PC-3 (cell line): ENCODE results near the gene RXRA. TPM values are rescaled to one million over a fixed set of nuclear protein-coding genes. Genes with fewer than 3 reads are reported as not detected.
A peak's percentile ranks its signal among the peaks of the same experiment; 100 is the strongest.

ENCODE experiments used
- ATAC-seq: fragments of 200-7000 bp; cut with Tn5 transposase; 2 replicates; pipeline ENCODE4 v1.9.1; 2020; ENCODE audit warnings: mild to moderate bottlenecking, moderate library complexity
- BruUV-seq: library from RNA; stranded (reverse); fragments of 400-500 nt; replicated peaks from 2 replicates; lab custom pipeline; 2021; lab: Mats Ljungman, UMichigan
- CTCF ChIA-PET: fragments of 300-600 bp; sonication (Branson Sonifier 250); formaldehyde crosslinking; loops from one replicate; lab custom pipeline; 2022; ENCODE audit warnings: antibody characterized with exemption; lab: Charles Lee
- POLR2A ChIA-PET: fragments of 300-600 bp; sonication (Branson Sonifier 250); formaldehyde crosslinking; loops from one replicate; lab custom pipeline; 2022; ENCODE audit warnings: antibody characterized with exemption; ENCODE audit not compliant: unreplicated experiment; lab: Charles Lee
- DNase-seq: peaks from one replicate; pipeline ENCODE4 v3.0.0-alpha.2; 2015
- H2AFZ ChIP-seq: fragments of 300-600 bp; sonication (generic); 2 replicates; pipeline ENCODE4 v1.6.0; 2016; ENCODE audit warnings: antibody characterized with exemption, low read length
- H3F3A ChIP-seq: fragments of 300-600 bp; sonication (generic); one replicate; pipeline ENCODE4 v1.6.0; 2017; ENCODE audit warnings: antibody characterized with exemption, low read length, control low read depth, mild to moderate bottlenecking; ENCODE audit not compliant: unreplicated experiment
- H3K27ac ChIP-seq: fragments of 300-600 bp; sonication (generic); 2 replicates; pipeline ENCODE4 v1.5.1; 2016; ENCODE audit warnings: mild to moderate bottlenecking, low read length
- H3K27me3 ChIP-seq: fragments of 300-600 bp; sonication (generic); 2 replicates; pipeline ENCODE4 v1.6.1; 2016; ENCODE audit warnings: low read length, mixed read lengths
- H3K36me3 ChIP-seq: fragments of 300-600 bp; sonication (generic); 2 replicates; pipeline ENCODE4 v1.6.1; 2016; ENCODE audit warnings: low read depth, mixed run types, low read length, mixed read lengths
- H3K4me1 ChIP-seq: fragments of 300-600 bp; sonication (generic); 2 replicates; pipeline ENCODE4 v1.5.1; 2016; ENCODE audit warnings: low read length; ENCODE audit not compliant: insufficient read depth
- H3K4me2 ChIP-seq: fragments of 300-600 bp; sonication (generic); 2 replicates; pipeline ENCODE4 v1.6.0; 2016; ENCODE audit warnings: low read length
- H3K4me3 ChIP-seq: fragments of 300-600 bp; sonication (generic); 2 replicates; pipeline ENCODE4 v1.5.1; 2016; ENCODE audit warnings: mild to moderate bottlenecking, low read length, mixed read lengths
- H3K79me2 ChIP-seq: fragments of 300-600 bp; sonication (generic); 2 replicates; pipeline ENCODE4 v1.6.1; 2017; ENCODE audit warnings: low read length, mixed read lengths
- H3K9ac ChIP-seq: fragments of 300-600 bp; sonication (generic); 2 replicates; pipeline ENCODE4 v1.6.0; 2016; ENCODE audit warnings: mild to moderate bottlenecking, low read length
- H3K9me2 ChIP-seq: fragments of 300-600 bp; sonication (generic); replicated peaks from 2 replicates; pipeline ENCODE4 v1.6.1; 2016; ENCODE audit warnings: mixed run types, low read length, mixed read lengths
- H3K9me3 ChIP-seq: fragments of 300-600 bp; sonication (generic); 2 replicates; pipeline ENCODE4 v1.6.1; 2016; ENCODE audit warnings: low read length, mixed read lengths
- H4K20me1 ChIP-seq: fragments of 300-600 bp; sonication (generic); 2 replicates; pipeline ENCODE4 v1.6.1; 2016; ENCODE audit warnings: low read length, mixed read lengths
- CTCF ChIP-seq: fragments of 300-600 bp; sonication (generic); conservative IDR thresholded peaks from 2 replicates; pipeline ENCODE4 v1.5.1; 2017; ENCODE audit warnings: antibody characterized with exemption, low read depth, mild to moderate bottlenecking, low read length
- EZH2 ChIP-seq: fragments of 300-600 bp; sonication (generic); IDR thresholded peaks from one replicate; pipeline ENCODE4 v1.6.1; 2017; ENCODE audit warnings: antibody characterized with exemption, mild to moderate bottlenecking, low read length; ENCODE audit not compliant: unreplicated experiment
- EZH2phosphoT487 ChIP-seq: fragments of 300-600 bp; sonication (generic); IDR thresholded peaks from 2 replicates; pipeline ENCODE4 v1.6.1; 2018; ENCODE audit warnings: mild to moderate bottlenecking, antibody characterized with exemption, low read length, borderline replicate concordance
- intact Hi-C: fragments of 100-400 bp; cut with micrococcal nuclease; formaldehyde crosslinking; loops from 2 replicates; pipeline ENCODE4 v1.9.0; 2023
- total RNA-seq: library from RNA; depleted of rRNA; stranded (reverse); fragments of >200 nt; gene quantifications from 2 replicates; pipeline ENCODE4 v1.2.3, GENCODE V29; 2014

The RXRA gene
- total RNA-seq, 1 experiment from 2014 or later, result 17.5 TPM

- POLR2A ChIA-PET, result no interaction called here
- no peak overlapping the region for H3K9ac ChIP-seq
- peaks cover 20% of the 10 kb centered on the region for H3K79me2 ChIP-seq
- H4K20me1 ChIP-seq, result peaks cover 6% of the 10 kb centered on the region; the same call in 1 of the 2 replicates
- no peak overlapping the region for H3K27ac ChIP-seq
- ATAC-seq (no peak), DNase-seq (no peak)
- no TSS peak for BruUV-seq
- TF ChIP-seq CTCF (no peak), EZH2phosphoT487 (no peak), EZH2 (no peak)
- no peak overlapping the region for H3K4me3 ChIP-seq
- no peaks in the 10 kb centered on the region for H3K36me3 ChIP-seq
- no peak overlapping the region for H2AFZ ChIP-seq
- H3F3A ChIP-seq, result no peaks in the 10 kb centered on the region
- H3K4me2 ChIP-seq, result no peak overlapping the region
- H3K27me3 ChIP-seq, result no peaks in the 10 kb centered on the region
- intact Hi-C loops, result loop anchor here (10.0 kb wide), 1 partner anchor 91 kb away; no protein-coding TSS in a partner anchor
- H3K9me3 ChIP-seq, result no peaks in the 10 kb centered on the region
- CTCF ChIA-PET, result no interaction called here
- H3K4me1 ChIP-seq, result peaks cover 14% of the 10 kb centered on the region; the same call in 1 of the 2 replicates
- no peaks in the 10 kb centered on the region for H3K9me2 ChIP-seq
Measured at GRCh38 chr9:134323741-134324358, 2.4 kb upstream of the RXRA start.

- Histone ChIP-seq H3K4me2 (peak overlapping the region; percentile 98), H3K79me2 (peaks cover 27% of the 10 kb centered on the region), H4K20me1 (peaks cover 6% of the 10 kb centered on the region; the same call in 1 of the 2 replicates), H3K9me3 (no peaks in the 10 kb centered on the region), H3F3A (no peaks in the 10 kb centered on the region), H3K9ac (0 out of 2 replicates have a peak overlapping the region, but pooled peaks have one; percentile 72), H3K4me1 (peaks cover 14% of the 10 kb centered on the region; the same call in 1 of the 2 replicates), H3K27me3 (no peaks in the 10 kb centered on the region), H2AFZ (peak overlapping the region; percentile 81; the same call in 1 of the 2 replicates), H3K9me2 (no peaks in the 10 kb centered on the region), H3K4me3 (peak overlapping the region; percentile 81), H3K36me3 (no peaks in the 10 kb centered on the region), H3K27ac (no peak overlapping the region)
- intact Hi-C loops, result loop anchor here (10.0 kb wide), 1 partner anchor 90 kb away; no protein-coding TSS in a partner anchor
- CTCF ChIA-PET, result no interaction called here
- BruUV-seq, result no TSS peak
- POLR2A ChIA-PET, result interaction anchor here (0.7 kb wide), 2 partner anchors 54 to 118 kb away, joined by 5 to 10 read pairs; no protein-coding TSS in a partner anchor
- DNase-seq (peak; percentile 41), ATAC-seq (no peak)
- TF ChIP-seq EZH2, result no peak
- TF ChIP-seq EZH2phosphoT487, result no peak
- TF ChIP-seq CTCF, result no peak
Measured at GRCh38 chr9:134324359-134325095, 1.7 kb upstream of the RXRA start.
